Middle frontal gyrus (tissue), 1 donor: ENCODE data around the gene TMEM92.

Experiments used
- DNase-seq: peaks from one replicate; pipeline ENCODE4 v3.0.0-alpha.2; 2015; ENCODE audit warnings: low spot score; ENCODE audit errors: extremely low spot score

Gene TMEM92

GRCh38 chr17:50274142-50274896 lies at the start of gene TMEM92:
Gene TMEM92, plus strand, starts transcription at chr17:50274466. Its CDS starts 36 bp downstream, at chr17:50274502.
- no peak for DNase-seq

- DNase-seq, result no peak
These were observed 48.5 kb upstream of the TMEM92 start for GRCh38 chr17:50225701-50226240.

- no peak for DNase-seq
These were observed 39.7 kb upstream of the TMEM92 start for GRCh38 chr17:50234581-50234980.

GRCh38 chr17:50237901-50238300 lies 36.4 kb upstream of the TMEM92 start:
- no peak for DNase-seq

- DNase-seq, result no peak
These were observed 35.5 kb upstream of the TMEM92 start for GRCh38 chr17:50238601-50239280.

- DNase-seq, result no peak
These were observed 34.3 kb upstream of the TMEM92 start for GRCh38 chr17:50239937-50240336.

GRCh38 chr17:50240851-50241250 lies 33.4 kb upstream of the TMEM92 start:
- DNase-seq, result no peak

GRCh38 chr17:50241431-50241830 lies 32.8 kb upstream of the TMEM92 start:
- DNase-seq, result no peak

GRCh38 chr17:50244771-50245170 lies 29.5 kb upstream of the TMEM92 start:
- DNase-seq, result no peak

GRCh38 chr17:50248255-50248654 lies 26.0 kb upstream of the TMEM92 start:
- no peak for DNase-seq

GRCh38 chr17:50252781-50253180 lies 21.5 kb upstream of the TMEM92 start:
- DNase-seq, result no peak

- no peak for DNase-seq
These were observed 18.3 kb upstream of the TMEM92 start for GRCh38 chr17:50255766-50256635.

GRCh38 chr17:50256826-50257618 lies 17.2 kb upstream of the TMEM92 start:
- DNase-seq, result no peak

GRCh38 chr17:50257676-50258224 lies 16.5 kb upstream of the TMEM92 start:
- DNase-seq, result no peak

GRCh38 chr17:50258647-50259476 lies 15.4 kb upstream of the TMEM92 start:
- DNase-seq, result no peak

- DNase-seq, result no peak
These were observed 14.6 kb upstream of the TMEM92 start for GRCh38 chr17:50259477-50260324.

GRCh38 chr17:50260501-50260911 lies 13.8 kb upstream of the TMEM92 start:
- DNase-seq, result no peak

GRCh38 chr17:50261051-50261915 lies 13.0 kb upstream of the TMEM92 start:
- DNase-seq, result no peak
